Measurements from ENCODE around the gene FAM193B.

The FAM193B gene

GRCh38 chr5:177500685-177501522, 53.5 kb downstream of the FAM193B start:
- peak; percentile 85 for DNase-seq (ENCODE audit: low read depth)

GRCh38 chr5:177499842-177500241, 54.5 kb downstream of the FAM193B start:
- peak; percentile 47 for DNase-seq (ENCODE audit: low read depth)

- DNase-seq (ENCODE audit: low read depth): no peak
Measured at GRCh38 chr5:177498013-177498787, 56.2 kb downstream of the FAM193B start.

GRCh38 chr5:177497292-177498012, 56.9 kb downstream of the FAM193B start, which contains the start of gene PDLIM7:
TSS of gene PDLIM7 (minus strand) at chr5:177497604. CDS start at chr5:177496512, 1,092 bp downstream.
- peak; percentile 99 for DNase-seq (ENCODE audit: low read depth)

- peak; percentile 97 for DNase-seq (ENCODE audit: low read depth)
Measured at GRCh38 chr5:177496727-177497291, 57.6 kb downstream of the FAM193B start.

- DNase-seq (ENCODE audit: low read depth): peak; percentile 78
Measured at GRCh38 chr5:177496070-177496726, 58.2 kb downstream of the FAM193B start.

GRCh38 chr5:177495243-177496060, 58.9 kb downstream of the FAM193B start:
- DNase-seq (ENCODE audit: low read depth): peak; percentile 98

- DNase-seq (ENCODE audit: low read depth): peak; percentile 97
Measured at GRCh38 chr5:177494346-177495195, 59.8 kb downstream of the FAM193B start.

- DNase-seq (ENCODE audit: low read depth): no peak
Measured at GRCh38 chr5:177493795-177494345, 60.5 kb downstream of the FAM193B start.

- no peak for DNase-seq (ENCODE audit: low read depth)
Measured at GRCh38 chr5:177492841-177493240, 61.5 kb downstream of the FAM193B start.

- DNase-seq (ENCODE audit: low read depth): no peak
Measured at GRCh38 chr5:177491983-177492746, 62.2 kb downstream of the FAM193B start.

GRCh38 chr5:177491429-177491945, 62.9 kb downstream of the FAM193B start:
- DNase-seq (ENCODE audit: low read depth): peak; percentile 53

GRCh38 chr5:177490992-177491391, 63.4 kb downstream of the FAM193B start:
- no peak for DNase-seq (ENCODE audit: low read depth)

- no peak for DNase-seq (ENCODE audit: low read depth)
Measured at GRCh38 chr5:177490311-177490991, 63.9 kb downstream of the FAM193B start.

- peak; percentile 30 for DNase-seq (ENCODE audit: low read depth)
Measured at GRCh38 chr5:177489119-177489716, 65.1 kb downstream of the FAM193B start.

GRCh38 chr5:177487975-177488374, 66.4 kb downstream of the FAM193B start:
- DNase-seq (ENCODE audit: low read depth): peak; percentile 19

- DNase-seq (ENCODE audit: low read depth): no peak
Measured at GRCh38 chr5:177487144-177487543, 67.2 kb downstream of the FAM193B start.

All from EH (cell line).